ENCODE measurements around the gene ZNF385B.

ZNF385B gene

DNA sequence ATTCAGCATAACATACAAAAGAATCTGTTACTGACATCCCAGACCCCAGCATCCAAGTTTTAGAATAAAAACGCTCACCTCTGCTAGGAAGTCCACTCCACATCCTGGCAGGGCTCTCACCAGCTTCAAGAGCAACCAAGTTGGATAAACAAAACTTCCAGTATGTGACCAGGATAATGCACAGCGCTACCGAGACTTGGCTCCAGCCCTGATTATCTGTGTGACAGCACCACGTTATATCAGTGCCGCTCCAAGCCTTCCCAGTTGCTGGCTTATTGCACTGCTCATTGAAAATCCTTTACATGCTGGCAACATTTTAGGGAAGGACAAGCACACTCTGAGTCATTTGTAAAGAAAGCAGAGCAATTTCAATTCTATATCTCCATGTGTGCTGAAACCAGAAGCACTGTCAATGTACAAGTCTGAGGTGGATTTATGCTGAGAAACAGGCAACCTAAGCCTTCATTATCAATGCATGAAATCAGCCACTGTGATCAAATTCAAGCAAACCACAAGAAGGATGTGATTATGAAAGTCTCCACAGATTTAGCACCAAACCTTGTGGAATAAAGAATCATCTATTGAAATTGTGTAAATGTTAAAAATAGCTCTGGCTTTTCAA lies 115.7 kb downstream of the ZNF385B start:
- H3K4me1 ChIP-seq (ENCODE audit: control insufficient read depth, insufficient read depth, low read length), result peaks cover 80% of the 10 kb centered on the region
- peak; percentile 34 for DNase-seq (ENCODE audit: low read depth)
- H3K4me3 ChIP-seq (ENCODE audit: low read length), result peak overlapping the region; percentile 77
- no peaks in the 10 kb centered on the region for H3K9me3 ChIP-seq (ENCODE audit: control insufficient read depth, low read length)
- no peaks in the 10 kb centered on the region for H3K36me3 ChIP-seq (ENCODE audit: control insufficient read depth, insufficient read depth, low read length, severe bottlenecking)
- no peaks in the 10 kb centered on the region for H3K27me3 ChIP-seq (replicated peaks; ENCODE audit: control insufficient read depth, insufficient read depth, low read length)
- peak overlapping the region; percentile 53 for H3K9ac ChIP-seq (ENCODE audit: low read length)

DNA sequence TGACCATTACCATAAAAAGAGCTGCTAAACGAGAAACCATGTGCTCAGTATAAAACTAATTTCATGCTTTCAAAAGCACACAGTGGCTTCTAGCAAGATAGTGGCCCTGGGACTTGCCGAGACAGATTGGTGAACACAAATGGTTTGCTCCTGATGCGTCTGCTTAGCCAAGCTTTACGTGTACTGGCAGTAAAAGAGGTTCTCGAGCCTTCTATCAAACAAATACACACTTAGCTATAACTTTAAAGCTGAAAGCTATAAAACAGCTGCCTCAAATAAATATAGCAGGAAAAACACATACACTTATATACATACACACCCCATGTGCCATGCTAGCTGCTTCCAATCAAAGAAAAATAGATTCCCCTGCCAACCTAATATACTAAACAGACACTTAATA lies 117.0 kb downstream of the ZNF385B start:
- Histone ChIP-seq H3K9ac (ENCODE audit: low read length) (peak overlapping the region; percentile 53), H3K4me3 (ENCODE audit: low read length) (peak overlapping the region; percentile 77), H3K36me3 (ENCODE audit: control insufficient read depth, insufficient read depth, low read length, severe bottlenecking) (no peaks in the 10 kb centered on the region), H3K9me3 (ENCODE audit: control insufficient read depth, low read length) (no peaks in the 10 kb centered on the region), H3K4me1 (ENCODE audit: control insufficient read depth, insufficient read depth, low read length) (peaks cover 68% of the 10 kb centered on the region), H3K27me3 (replicated peaks; ENCODE audit: control insufficient read depth, insufficient read depth, low read length) (no peaks in the 10 kb centered on the region)
- no peak for DNase-seq (ENCODE audit: low read depth)

DNA sequence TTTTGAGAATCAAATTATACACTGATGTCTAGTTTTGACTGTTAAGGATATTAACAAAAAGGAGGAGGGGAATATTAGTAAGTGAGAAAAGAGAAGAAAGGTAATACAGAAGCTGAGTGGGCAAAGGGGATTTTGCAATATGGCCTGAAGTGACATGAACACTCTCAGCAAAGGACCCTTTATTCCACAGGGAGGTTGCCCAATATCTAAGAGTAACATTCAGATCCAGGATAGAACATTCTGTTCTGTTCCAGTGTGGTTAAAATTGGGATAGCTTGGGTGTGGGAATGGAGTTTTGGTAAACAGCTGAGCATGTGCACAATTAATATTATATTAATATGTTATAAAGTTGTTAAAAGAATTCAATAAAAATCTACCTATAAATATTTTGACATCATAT lies 120.1 kb downstream of the ZNF385B start:
- Histone ChIP-seq H3K9ac (ENCODE audit: low read length) (peak overlapping the region; percentile 71), H3K27me3 (replicated peaks; ENCODE audit: control insufficient read depth, insufficient read depth, low read length) (no peaks in the 10 kb centered on the region), H3K4me3 (ENCODE audit: low read length) (peak overlapping the region; percentile 0), H3K4me1 (ENCODE audit: control insufficient read depth, insufficient read depth, low read length) (peaks cover 49% of the 10 kb centered on the region), H3K9me3 (ENCODE audit: control insufficient read depth, low read length) (no peaks in the 10 kb centered on the region), H3K36me3 (ENCODE audit: control insufficient read depth, insufficient read depth, low read length, severe bottlenecking) (no peaks in the 10 kb centered on the region)
- DNase-seq (ENCODE audit: low read depth), result peak; percentile 64

DNA sequence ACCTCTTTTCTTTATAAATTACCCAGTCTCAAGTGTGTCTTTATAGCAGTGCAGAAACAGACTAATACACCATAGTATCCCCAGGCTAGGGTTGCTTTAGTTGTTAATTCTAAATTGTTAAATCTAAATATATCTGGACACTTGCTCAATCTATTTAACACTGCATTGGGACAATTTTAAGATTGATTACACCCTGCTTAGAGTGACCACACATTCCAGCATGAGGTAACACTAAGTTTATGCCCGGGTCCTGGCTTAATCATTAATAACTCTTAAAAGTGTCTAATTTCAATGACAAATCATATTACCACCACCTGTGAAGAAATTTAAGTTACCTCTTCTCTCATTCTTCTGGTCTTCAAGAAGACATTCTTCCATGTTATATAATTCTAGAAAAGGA lies 131.4 kb downstream of the ZNF385B start:
- no peak overlapping the region for H3K4me3 ChIP-seq (ENCODE audit: low read length)
- no peaks in the 10 kb centered on the region for H3K4me1 ChIP-seq (ENCODE audit: control insufficient read depth, insufficient read depth, low read length)
- H3K9ac ChIP-seq (ENCODE audit: low read length), result no peak overlapping the region
- no peaks in the 10 kb centered on the region for H3K9me3 ChIP-seq (ENCODE audit: control insufficient read depth, low read length)
- no peaks in the 10 kb centered on the region for H3K27me3 ChIP-seq (replicated peaks; ENCODE audit: control insufficient read depth, insufficient read depth, low read length)
- no peaks in the 10 kb centered on the region for H3K36me3 ChIP-seq (ENCODE audit: control insufficient read depth, insufficient read depth, low read length, severe bottlenecking)
- no peak for DNase-seq (ENCODE audit: low read depth)

DNA sequence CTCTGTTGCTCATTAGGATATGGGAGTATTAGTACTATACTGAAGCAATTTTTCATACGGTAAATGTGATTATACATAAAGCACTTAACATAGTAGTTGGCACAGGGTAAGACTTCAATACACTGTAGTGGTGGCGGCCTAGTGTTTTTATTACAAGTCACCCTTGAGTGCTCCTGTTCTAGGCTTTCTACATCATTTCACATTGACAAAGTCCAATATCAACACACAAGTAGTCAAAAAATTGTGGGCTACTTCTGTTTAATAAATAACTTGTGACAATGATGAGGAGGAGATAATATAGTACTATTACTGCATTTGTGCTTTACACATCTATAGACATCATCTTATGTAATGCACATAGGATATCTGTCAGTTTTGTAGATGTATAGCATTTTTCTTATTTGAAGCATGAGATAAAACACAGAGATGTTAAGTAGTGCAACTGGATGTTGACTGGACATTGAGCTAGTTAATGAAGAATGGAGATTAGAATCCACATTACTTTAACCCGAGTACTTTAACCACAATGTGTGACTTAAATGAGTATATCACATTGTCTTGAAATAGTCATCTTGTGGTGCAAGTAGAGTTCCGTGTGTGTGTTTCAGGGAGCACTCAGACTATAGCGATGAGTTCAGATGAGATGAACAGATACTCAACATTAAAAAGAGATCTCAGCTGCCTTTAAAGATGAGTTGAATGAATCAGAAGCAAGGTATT lies 134.8 kb downstream of the ZNF385B start:
- Histone ChIP-seq H3K9ac (ENCODE audit: low read length) (no peak overlapping the region), H3K36me3 (ENCODE audit: control insufficient read depth, insufficient read depth, low read length, severe bottlenecking) (no peaks in the 10 kb centered on the region), H3K4me1 (ENCODE audit: control insufficient read depth, insufficient read depth, low read length) (peaks cover 6% of the 10 kb centered on the region), H3K4me3 (ENCODE audit: low read length) (no peak overlapping the region), H3K9me3 (ENCODE audit: control insufficient read depth, low read length) (no peaks in the 10 kb centered on the region), H3K27me3 (replicated peaks; ENCODE audit: control insufficient read depth, insufficient read depth, low read length) (no peaks in the 10 kb centered on the region)
- DNase-seq (ENCODE audit: low read depth), result no peak

DNA sequence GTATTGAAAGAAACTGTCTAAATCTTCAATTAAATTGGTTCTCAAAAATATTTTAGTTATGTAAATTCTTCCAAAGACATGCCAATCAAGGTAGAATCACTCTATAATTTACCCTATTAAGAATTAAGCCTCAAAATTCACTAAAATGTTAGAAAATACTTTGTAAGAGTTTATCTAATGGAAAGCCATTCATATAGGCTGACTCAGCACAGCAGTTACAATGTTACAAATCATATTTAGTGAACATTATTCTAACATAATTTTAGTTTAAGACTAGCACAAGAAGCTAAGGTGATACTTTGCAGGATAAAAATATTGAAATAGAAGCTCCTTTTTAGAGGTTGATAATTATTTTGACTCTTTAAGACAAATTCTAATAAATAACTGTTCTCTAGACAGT lies 137.0 kb downstream of the ZNF385B start:
- no peak for DNase-seq (ENCODE audit: low read depth)
- Histone ChIP-seq H3K36me3 (ENCODE audit: control insufficient read depth, insufficient read depth, low read length, severe bottlenecking) (no peaks in the 10 kb centered on the region), H3K27me3 (replicated peaks; ENCODE audit: control insufficient read depth, insufficient read depth, low read length) (no peaks in the 10 kb centered on the region), H3K4me3 (ENCODE audit: low read length) (no peak overlapping the region), H3K9ac (ENCODE audit: low read length) (no peak overlapping the region), H3K9me3 (ENCODE audit: control insufficient read depth, low read length) (no peaks in the 10 kb centered on the region), H3K4me1 (ENCODE audit: control insufficient read depth, insufficient read depth, low read length) (peaks cover 6% of the 10 kb centered on the region)

DNA sequence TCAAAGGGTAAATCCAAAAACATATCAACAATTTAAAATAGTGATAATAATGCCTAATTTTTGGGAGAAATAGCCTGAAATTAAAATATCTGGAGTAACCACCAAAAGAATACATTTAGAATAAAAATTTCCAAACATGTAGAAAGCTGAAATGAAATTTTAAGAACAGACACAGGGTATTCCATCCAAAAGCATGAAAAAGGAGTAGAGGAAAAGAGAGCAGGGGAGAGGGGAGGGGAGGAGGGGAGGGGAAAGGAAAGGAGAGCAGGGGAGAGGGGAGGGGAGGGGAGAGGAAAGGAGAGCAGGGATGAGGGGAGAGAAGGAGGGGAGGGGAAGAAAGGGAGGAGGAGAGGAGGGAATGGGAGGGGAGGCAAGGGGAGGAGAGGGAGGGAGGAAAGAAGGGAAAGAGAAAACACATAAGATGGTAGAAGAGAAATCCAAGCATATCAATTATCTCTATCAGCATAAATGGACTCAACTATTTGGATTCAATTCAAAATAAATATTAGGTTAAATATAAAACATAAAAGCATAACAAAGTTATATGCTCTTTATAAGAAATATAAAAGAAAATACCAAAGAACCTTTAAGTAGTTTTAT lies 141.1 kb downstream of the ZNF385B start:
- H3K4me3 ChIP-seq (ENCODE audit: low read length), result no peak overlapping the region
- no peak overlapping the region for H3K9ac ChIP-seq (ENCODE audit: low read length)
- H3K4me1 ChIP-seq (ENCODE audit: control insufficient read depth, insufficient read depth, low read length), result peaks cover 13% of the 10 kb centered on the region
- DNase-seq (ENCODE audit: low read depth), result no peak
- no peaks in the 10 kb centered on the region for H3K36me3 ChIP-seq (ENCODE audit: control insufficient read depth, insufficient read depth, low read length, severe bottlenecking)
- H3K27me3 ChIP-seq (replicated peaks; ENCODE audit: control insufficient read depth, insufficient read depth, low read length), result no peaks in the 10 kb centered on the region
- no peaks in the 10 kb centered on the region for H3K9me3 ChIP-seq (ENCODE audit: control insufficient read depth, low read length)

DNA sequence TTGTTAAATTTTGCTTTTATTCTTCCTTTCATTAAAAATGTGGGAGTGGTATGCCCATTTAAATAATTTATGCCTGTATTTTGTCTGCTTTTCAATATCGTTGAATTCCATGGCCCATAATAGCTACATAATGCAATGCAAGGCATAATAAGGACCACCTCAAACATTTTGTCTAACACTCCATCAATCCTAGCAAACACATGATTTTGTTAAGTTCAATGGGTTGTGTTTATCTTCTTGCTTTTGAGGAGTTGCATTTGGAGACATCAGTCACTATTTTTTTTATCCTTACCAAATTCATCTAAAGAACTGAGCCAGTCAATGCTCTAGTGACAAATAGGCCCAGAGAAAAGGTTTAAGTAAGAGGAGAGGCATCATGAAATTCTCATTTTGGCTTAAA lies 145.5 kb downstream of the ZNF385B start:
- H3K4me1 ChIP-seq (ENCODE audit: control insufficient read depth, insufficient read depth, low read length), result peaks cover 7% of the 10 kb centered on the region
- no peaks in the 10 kb centered on the region for H3K27me3 ChIP-seq (replicated peaks; ENCODE audit: control insufficient read depth, insufficient read depth, low read length)
- no peak overlapping the region for H3K9ac ChIP-seq (ENCODE audit: low read length)
- H3K36me3 ChIP-seq (ENCODE audit: control insufficient read depth, insufficient read depth, low read length, severe bottlenecking), result no peaks in the 10 kb centered on the region
- no peak overlapping the region for H3K4me3 ChIP-seq (ENCODE audit: low read length)
- DNase-seq (ENCODE audit: low read depth), result no peak
- H3K9me3 ChIP-seq (ENCODE audit: control insufficient read depth, low read length), result no peaks in the 10 kb centered on the region

DNA sequence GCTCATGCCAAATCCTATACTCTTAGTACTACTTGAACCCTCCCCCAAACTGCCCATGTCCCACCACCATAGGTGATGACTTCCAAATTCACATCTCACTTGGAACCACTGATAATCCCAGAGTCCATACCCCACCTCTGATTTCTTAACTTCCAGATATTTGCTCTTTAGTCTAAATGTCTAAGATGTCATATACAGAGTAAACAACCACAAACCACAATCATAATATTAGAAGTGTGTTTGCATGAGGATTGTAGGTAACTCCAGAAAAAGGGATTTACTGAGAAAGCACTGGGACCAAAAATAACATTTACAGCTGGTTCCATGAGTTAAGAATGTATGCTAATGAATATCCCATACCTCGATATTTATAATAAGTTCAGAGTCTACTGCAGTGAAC lies 146.2 kb downstream of the ZNF385B start:
- Histone ChIP-seq H3K4me1 (ENCODE audit: control insufficient read depth, insufficient read depth, low read length) (peaks cover 7% of the 10 kb centered on the region), H3K9me3 (ENCODE audit: control insufficient read depth, low read length) (no peaks in the 10 kb centered on the region), H3K36me3 (ENCODE audit: control insufficient read depth, insufficient read depth, low read length, severe bottlenecking) (no peaks in the 10 kb centered on the region), H3K4me3 (ENCODE audit: low read length) (no peak overlapping the region), H3K27me3 (replicated peaks; ENCODE audit: control insufficient read depth, insufficient read depth, low read length) (no peaks in the 10 kb centered on the region), H3K9ac (ENCODE audit: low read length) (no peak overlapping the region)
- DNase-seq (ENCODE audit: low read depth), result no peak

DNA sequence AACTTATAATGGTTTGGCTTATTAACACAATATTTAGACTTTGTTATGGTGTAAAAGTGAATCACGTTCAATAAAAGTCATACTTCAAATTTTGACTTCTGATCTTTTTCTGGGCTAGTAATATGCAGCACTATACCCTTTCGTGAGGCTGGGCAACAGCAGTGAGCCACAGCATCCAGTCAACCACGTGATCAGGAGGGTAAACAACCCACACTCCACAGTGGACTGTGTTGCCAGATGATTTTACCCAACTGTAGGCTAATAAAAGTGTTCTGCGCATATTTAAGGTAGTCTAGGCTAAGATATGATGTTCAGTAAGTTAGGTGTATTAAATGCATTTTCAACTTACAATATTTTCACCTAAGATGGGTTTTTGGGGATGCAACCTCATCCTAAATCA lies 148.6 kb downstream of the ZNF385B start:
- no peaks in the 10 kb centered on the region for H3K36me3 ChIP-seq (ENCODE audit: control insufficient read depth, insufficient read depth, low read length, severe bottlenecking)
- no peak overlapping the region for H3K4me3 ChIP-seq (ENCODE audit: low read length)
- H3K9ac ChIP-seq (ENCODE audit: low read length), result no peak overlapping the region
- H3K4me1 ChIP-seq (ENCODE audit: control insufficient read depth, insufficient read depth, low read length), result peaks cover 7% of the 10 kb centered on the region
- no peaks in the 10 kb centered on the region for H3K9me3 ChIP-seq (ENCODE audit: control insufficient read depth, low read length)
- no peak for DNase-seq (ENCODE audit: low read depth)
- H3K27me3 ChIP-seq (replicated peaks; ENCODE audit: control insufficient read depth, insufficient read depth, low read length), result no peaks in the 10 kb centered on the region

DNA sequence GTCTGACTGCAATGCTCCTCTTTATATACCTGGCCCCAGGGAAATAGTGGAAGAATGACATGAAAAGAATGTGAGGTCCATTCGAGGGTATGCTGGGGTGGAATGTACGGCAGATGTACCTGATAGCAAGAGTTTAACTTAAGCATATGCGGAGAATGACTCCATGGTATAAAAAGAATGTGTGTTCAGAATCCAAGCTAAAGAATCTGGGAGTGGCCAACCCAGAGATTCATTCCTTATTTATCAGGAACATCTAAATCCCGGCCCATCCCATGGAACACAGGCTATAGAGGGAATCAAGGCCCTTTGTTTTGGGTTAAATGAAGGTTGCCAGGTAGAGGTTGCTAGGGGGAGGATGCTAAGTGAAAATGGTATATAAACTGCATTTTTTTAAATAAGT lies 150.0 kb downstream of the ZNF385B start:
- Histone ChIP-seq H3K36me3 (ENCODE audit: control insufficient read depth, insufficient read depth, low read length, severe bottlenecking) (no peaks in the 10 kb centered on the region), H3K4me3 (ENCODE audit: low read length) (no peak overlapping the region), H3K9me3 (ENCODE audit: control insufficient read depth, low read length) (no peaks in the 10 kb centered on the region), H3K27me3 (replicated peaks; ENCODE audit: control insufficient read depth, insufficient read depth, low read length) (no peaks in the 10 kb centered on the region), H3K4me1 (ENCODE audit: control insufficient read depth, insufficient read depth, low read length) (peaks cover 4% of the 10 kb centered on the region), H3K9ac (ENCODE audit: low read length) (no peak overlapping the region)
- peak; percentile 54 for DNase-seq (ENCODE audit: low read depth)

All from adipocyte (in vitro differentiated cells).